HK-2 (cell line): Measurements from ENCODE around the gene ADAMTS16.
"Not testable (repeated sequence)": the region's sequence is repeated elsewhere in the genome, so short reads cannot be mapped to it uniquely, and the experiment has no call there.

Source experiments
- DNase-seq: peaks from one replicate; pipeline ENCODE4 v3.0.0-alpha.2; 2018; ENCODE audit not compliant: unreplicated experiment

The ADAMTS16 gene

GRCh38 chr5:5139777-5140478 is at the start of gene ADAMTS16:
Gene ADAMTS16, plus strand, starts transcription at chr5:5140330. Its CDS starts 138 bp downstream, at chr5:5140468.
- peak; percentile 10 for DNase-seq

GRCh38 chr5:5092149-5092548 is 48.0 kb upstream of the ADAMTS16 start:
- DNase-seq: no peak

- DNase-seq: no peak
These were observed 39.5 kb upstream of the ADAMTS16 start for GRCh38 chr5:5100635-5101034.

GRCh38 chr5:5101676-5102075 is 38.5 kb upstream of the ADAMTS16 start:
- no peak for DNase-seq

- no peak for DNase-seq
These were observed 36.9 kb upstream of the ADAMTS16 start for GRCh38 chr5:5103245-5103644.

- no peak for DNase-seq
These were observed 35.6 kb upstream of the ADAMTS16 start for GRCh38 chr5:5104550-5104949.

- no peak for DNase-seq
These were observed 34.6 kb upstream of the ADAMTS16 start for GRCh38 chr5:5105531-5105930.

- DNase-seq: no peak
These were observed 23.2 kb upstream of the ADAMTS16 start for GRCh38 chr5:5116956-5117355.

- no peak for DNase-seq
These were observed 17.4 kb upstream of the ADAMTS16 start for GRCh38 chr5:5122776-5123175.

- no peak for DNase-seq
These were observed 15.9 kb upstream of the ADAMTS16 start for GRCh38 chr5:5124231-5124630.

GRCh38 chr5:5126444-5126843 is 13.7 kb upstream of the ADAMTS16 start:
- DNase-seq: peak; percentile 25

GRCh38 chr5:5128766-5129165 is 11.4 kb upstream of the ADAMTS16 start:
- no peak for DNase-seq

- no peak for DNase-seq
These were observed 7.9 kb upstream of the ADAMTS16 start for GRCh38 chr5:5132234-5132633.

GRCh38 chr5:5132693-5133295 is 7.3 kb upstream of the ADAMTS16 start:
- no peak for DNase-seq

- no peak for DNase-seq
These were observed 6.0 kb upstream of the ADAMTS16 start for GRCh38 chr5:5134107-5134506.

- no peak for DNase-seq
These were observed 4.0 kb upstream of the ADAMTS16 start for GRCh38 chr5:5135957-5136676.

GRCh38 chr5:5137851-5138250 is 2.3 kb upstream of the ADAMTS16 start:
- not testable (repeated sequence) for DNase-seq

- DNase-seq: no peak
These were observed 774 bp upstream of the ADAMTS16 start for GRCh38 chr5:5139336-5139776.

GRCh38 chr5:5140479-5141338 is 579 bp downstream of the ADAMTS16 start:
- DNase-seq: peak; percentile 6

GRCh38 chr5:5141339-5141599 is 1.1 kb downstream of the ADAMTS16 start:
- DNase-seq: no peak

GRCh38 chr5:5141625-5142525 is 1.7 kb downstream of the ADAMTS16 start:
- DNase-seq: peak; percentile 44
